HepG2 (cell line): ENCODE data around the gene MRPL38. TPM values are rescaled to one million over a fixed set of nuclear protein-coding genes. Genes with fewer than 3 reads are reported as not detected.
A peak's percentile ranks its signal among the peaks of the same experiment; 100 is the strongest.

ENCODE experiments used
- ASH2L ChIP-seq: fragments of 300-600, 200-600 bp; sonication (generic); IDR thresholded peaks from 2 replicates; pipeline ENCODE4 v1.7.0; 2017; ENCODE audit warnings: low read depth, mild to moderate bottlenecking, moderate library complexity, mixed read lengths, low read length; ENCODE audit not compliant: insufficient read length
- FOXA3 ChIP-seq: IDR thresholded peaks from 2 replicates; pipeline ENCODE4 v1.6.1; 2016; ENCODE audit warnings: missing genetic modification reagents, missing compliant biosample characterization
- GPBP1L1 ChIP-seq: sonication (generic); formaldehyde crosslinking; IDR thresholded peaks from 2 replicates; pipeline ENCODE4 v1.5.0; 2020; ENCODE audit warnings: mild to moderate bottlenecking, missing genetic modification reagents
- HINFP ChIP-seq: sonication (generic); formaldehyde crosslinking; IDR thresholded peaks from 2 replicates; pipeline ENCODE4 v1.4.0; 2020; ENCODE audit warnings: low read depth, mild to moderate bottlenecking, missing genetic modification reagents
- MXD4 ChIP-seq: IDR thresholded peaks from 2 replicates; pipeline ENCODE4 v1.6.1; 2016; ENCODE audit warnings: mild to moderate bottlenecking, missing biosample characterization, missing genetic modification reagents
- ONECUT2 ChIP-seq: sonication (generic); formaldehyde crosslinking; IDR thresholded peaks from 2 replicates; pipeline ENCODE4 v1.4.0; 2020; ENCODE audit warnings: missing genetic modification reagents
- PITX1 ChIP-seq: sonication (generic); formaldehyde crosslinking; IDR thresholded peaks from 2 replicates; pipeline ENCODE4 v1.5.1; 2020; ENCODE audit warnings: mild to moderate bottlenecking, missing genetic modification reagents
- PRDM4 ChIP-seq: sonication (generic); formaldehyde crosslinking; IDR thresholded peaks from 2 replicates; pipeline ENCODE4 v1.9.0; 2021; ENCODE audit warnings: missing genetic modification reagents, borderline replicate concordance
- RARA ChIP-seq: IDR thresholded peaks from 2 replicates; pipeline ENCODE4 v1.6.1; 2016; ENCODE audit warnings: missing genetic modification reagents, missing compliant biosample characterization
- RBM39 ChIP-seq: fragments of 200-400 bp; formaldehyde crosslinking; IDR thresholded peaks from one replicate; pipeline ENCODE4 v1.6.1; 2018; ENCODE audit warnings: antibody characterized with exemption, mild to moderate bottlenecking, low read depth, low read length; ENCODE audit not compliant: poor library complexity, severe bottlenecking
- SETDB1 ChIP-seq: sonication (generic); formaldehyde crosslinking; IDR thresholded peaks from 2 replicates; pipeline ENCODE4 v1.5.1; 2020; ENCODE audit warnings: missing genetic modification reagents, mild to moderate bottlenecking, borderline replicate concordance
- SIX4 ChIP-seq: sonication (generic); formaldehyde crosslinking; IDR thresholded peaks from 2 replicates; pipeline ENCODE4 v1.4.0; 2020; ENCODE audit warnings: missing genetic modification reagents
- SMAD1 ChIP-seq: sonication (generic); formaldehyde crosslinking; IDR thresholded peaks from 2 replicates; pipeline ENCODE4 v1.4.0; 2020; ENCODE audit warnings: missing genetic modification reagents, low read depth, mild to moderate bottlenecking, borderline replicate concordance
- SMC3 ChIP-seq: IDR thresholded peaks from 2 replicates; pipeline ENCODE4 v1.6.1; 2011; ENCODE audit warnings: low read length, improper control_type of control experiment
- SP4 ChIP-seq: sonication (generic); formaldehyde crosslinking; IDR thresholded peaks from 2 replicates; pipeline ENCODE4 v1.8.1; 2023; ENCODE audit warnings: mild to moderate bottlenecking, missing genetic modification reagents
- ZBTB25 ChIP-seq: IDR thresholded peaks from 2 replicates; pipeline ENCODE4 v1.6.1; 2018; ENCODE audit warnings: missing genetic modification reagents
- ZFP62 ChIP-seq: sonication (generic); formaldehyde crosslinking; IDR thresholded peaks from 2 replicates; pipeline ENCODE4 v1.4.0; 2020; ENCODE audit warnings: missing genetic modification reagents
- ZIK1 ChIP-seq: sonication (generic); formaldehyde crosslinking; IDR thresholded peaks from 2 replicates; pipeline ENCODE4 v1.5.0; 2020; ENCODE audit warnings: mild to moderate bottlenecking, low read depth, missing genetic modification reagents, borderline replicate concordance
- ZNF484 ChIP-seq: sonication (generic); formaldehyde crosslinking; IDR thresholded peaks from 2 replicates; pipeline ENCODE4 v1.5.1; 2020; ENCODE audit warnings: mild to moderate bottlenecking, low read depth, missing genetic modification reagents, borderline replicate concordance
- ZNF580 ChIP-seq: IDR thresholded peaks from 2 replicates; pipeline ENCODE4 v1.6.1; 2016; ENCODE audit warnings: low read depth, borderline replicate concordance
- ZNF740 ChIP-seq: sonication (generic); formaldehyde crosslinking; IDR thresholded peaks from 2 replicates; pipeline ENCODE4 v1.4.0; 2020; ENCODE audit warnings: missing genetic modification reagents
- ZNF766 ChIP-seq: sonication (generic); formaldehyde crosslinking; IDR thresholded peaks from 2 replicates; pipeline ENCODE4 v1.5.0; 2020; ENCODE audit warnings: missing genetic modification reagents, borderline replicate concordance
- ZSCAN12 ChIP-seq: sonication (generic); formaldehyde crosslinking; IDR thresholded peaks from 2 replicates; pipeline ENCODE4 v1.9.0; 2021; ENCODE audit warnings: mild to moderate bottlenecking, missing genetic modification reagents
- polyA plus RNA-seq, 8 experiments: library from polyadenylated mRNA; depleted of rRNA in 3 of 8; stranded (reverse) in 7 of 8; unstranded in 1 of 8; fragments of >200 nt; fragmentation: Illumina TruSeq in 4 of 8; extraction: Trizol in 4 of 8; gene quantifications; 2 replicates each; pipeline versions ENCODE4 v1.2.1 to v1.2.3, GENCODE V29; 2011 to 2016; ENCODE audit warnings: low read depth in 4 of 8, missing spikeins in 1 of 8, mixed read lengths in 1 of 8; ENCODE audit not compliant: insufficient read depth in 1 of 8
- total RNA-seq, 5 experiments: library from RNA; depleted of rRNA; stranded (reverse); fragments of >200 nt; fragmentation: Illumina TruSeq; extraction: Trizol; gene quantifications; 2 replicates each; pipeline ENCODE4 v1.2.3, GENCODE V29; 2016; ENCODE audit warnings: low read depth in 1 of 5

Gene MRPL38
- total and polyA plus RNA-seq, 2 of the 13 experiments (the other 11 are each of a cell fraction or from before 2014, with no cell fraction given): 83.7 to 125 TPM

- TF ChIP-seq PRDM4 (CRISPR knock-in tag): no peak
- no peak for TF ChIP-seq SETDB1
- TF ChIP-seq ZFP62 (CRISPR knock-in tag): no peak
- TF ChIP-seq ONECUT2: no peak
- 0 out of 2 replicates have a peak, but pooled peaks have one; percentile 40 for TF ChIP-seq MXD4 (CRISPR knock-in tag)
- peak; percentile 37 for TF ChIP-seq PITX1 (CRISPR knock-in tag)
- no peak for TF ChIP-seq SIX4
- TF ChIP-seq FOXA3: no peak
- TF ChIP-seq ZIK1 (CRISPR knock-in tag): no peak; the same call in 1 of the 2 replicates
- TF ChIP-seq ZNF766 (CRISPR knock-in tag): 0 out of 2 replicates have a peak, but pooled peaks have one; percentile 35
- peak; percentile 74; the same call in 1 of the 2 replicates for TF ChIP-seq ZNF740 (CRISPR knock-in tag)
- no peak for TF ChIP-seq GPBP1L1 (CRISPR knock-in tag)
- no peak for TF ChIP-seq ZSCAN12 (CRISPR knock-in tag)
- peak; percentile 96; the same call in 1 of the 2 replicates for TF ChIP-seq SMAD1 (CRISPR knock-in tag)
- no peak for TF ChIP-seq ZNF580
- no peak for TF ChIP-seq ZNF484
- no peak; the same call in 1 of the 2 replicates for TF ChIP-seq RARA (CRISPR knock-in tag)
- TF ChIP-seq ZBTB25 (CRISPR knock-in tag): no peak
- no peak for TF ChIP-seq SMC3
- no peak; the same call in 1 of the 2 replicates for TF ChIP-seq HINFP
- TF ChIP-seq ASH2L: no peak
- TF ChIP-seq SP4: peak; percentile 10; the same call in 1 of the 2 replicates
- peak; percentile 43 for TF ChIP-seq RBM39
These were observed 12.0 kb downstream of the MRPL38 start (continued) for GRCh38 chr17:75892556-75893224.
